HepG2 (cell line): Measurements from ENCODE around the gene ITSN2. TPM values are rescaled to one million over a fixed set of nuclear protein-coding genes. Genes with fewer than 3 reads are reported as not detected.

Experiments
- DPF2 ChIP-seq: sonication (generic); formaldehyde crosslinking; IDR thresholded peaks from 2 replicates; pipeline ENCODE4 v1.4.0; 2020; ENCODE audit warnings: mild to moderate bottlenecking, low read depth, missing genetic modification reagents, borderline replicate concordance
- FOXC1 ChIP-seq: sonication (generic); formaldehyde crosslinking; IDR thresholded peaks from 2 replicates; pipeline ENCODE4 v1.8.0; 2022; ENCODE audit warnings: mild to moderate bottlenecking, missing genetic modification reagents, borderline replicate concordance
- MAZ ChIP-seq, 2 experiments: sonication (generic) in 1 of 2; formaldehyde crosslinking in 1 of 2; IDR thresholded peaks; 2 replicates each; pipeline versions ENCODE4 v1.5.0 to v1.6.1; 2012 to 2020; ENCODE audit warnings: low read depth in 2 of 2, mild to moderate bottlenecking in 2 of 2, borderline replicate concordance in 1 of 2, improper control_type of control experiment in 1 of 2, low read length in 1 of 2, missing genetic modification reagents in 1 of 2, moderate library complexity in 1 of 2
- NCOA1 ChIP-seq: sonication (generic); formaldehyde crosslinking; IDR thresholded peaks from 2 replicates; pipeline ENCODE4 v1.9.0; 2021; ENCODE audit warnings: missing genetic modification reagents
- NFRKB ChIP-seq: fragments of 450-650 bp; IDR thresholded peaks from 2 replicates; pipeline ENCODE4 v1.6.1; 2017
- PHF20 ChIP-seq: sonication (generic); formaldehyde crosslinking; IDR thresholded peaks from 2 replicates; pipeline ENCODE4 v1.5.0; 2020; ENCODE audit warnings: mild to moderate bottlenecking, missing genetic modification reagents
- RFX5 ChIP-seq: IDR thresholded peaks from 2 replicates; pipeline ENCODE4 v1.6.1; 2011; ENCODE audit warnings: low read depth, low read length, improper control_type of control experiment
- SETDB1 ChIP-seq: sonication (generic); formaldehyde crosslinking; IDR thresholded peaks from 2 replicates; pipeline ENCODE4 v1.5.1; 2020; ENCODE audit warnings: missing genetic modification reagents, mild to moderate bottlenecking, borderline replicate concordance
- ZFP36 ChIP-seq: fragments of 150-350 bp; IDR thresholded peaks from 2 replicates; pipeline ENCODE4 v1.6.1; 2018; ENCODE audit warnings: borderline replicate concordance, low read length, low read depth; ENCODE audit not compliant: partially characterized antibody
- ZKSCAN8 ChIP-seq: IDR thresholded peaks from 2 replicates; pipeline ENCODE4 v1.6.1; 2016; ENCODE audit warnings: borderline replicate concordance, missing genetic modification reagents, missing compliant biosample characterization
- ZMYM2 ChIP-seq: sonication (generic); formaldehyde crosslinking; IDR thresholded peaks from 2 replicates; pipeline ENCODE4 v1.8.0; 2022; ENCODE audit warnings: mild to moderate bottlenecking, missing genetic modification reagents
- ZNF34 ChIP-seq: sonication (generic); formaldehyde crosslinking; IDR thresholded peaks from 2 replicates; pipeline ENCODE4 v1.4.0; 2020; ENCODE audit warnings: mild to moderate bottlenecking, missing genetic modification reagents, borderline replicate concordance
- ZNF446 ChIP-seq: sonication (generic); formaldehyde crosslinking; IDR thresholded peaks from 2 replicates; pipeline ENCODE4 v1.5.0; 2020; ENCODE audit warnings: mild to moderate bottlenecking, missing genetic modification reagents
- ZNF546 ChIP-seq: sonication (generic); formaldehyde crosslinking; conservative IDR thresholded peaks from 2 replicates; pipeline ENCODE4 v1.8.1; 2023; ENCODE audit warnings: mild to moderate bottlenecking, missing genetic modification reagents
- ZNF792 ChIP-seq: IDR thresholded peaks from 2 replicates; pipeline ENCODE4 v1.6.1; 2016
- ZSCAN31 ChIP-seq: sonication (generic); formaldehyde crosslinking; IDR thresholded peaks from 2 replicates; pipeline ENCODE4 v1.5.0; 2020; ENCODE audit warnings: low read depth, mild to moderate bottlenecking, missing genetic modification reagents
- polyA plus RNA-seq, 8 experiments: library from polyadenylated mRNA; depleted of rRNA in 3 of 8; stranded (reverse) in 7 of 8; unstranded in 1 of 8; fragments of >200 nt; fragmentation: Illumina TruSeq in 4 of 8; extraction: Trizol in 4 of 8; gene quantifications; 2 replicates each; pipeline versions ENCODE4 v1.2.1 to v1.2.3, GENCODE V29; 2011 to 2016; ENCODE audit warnings: low read depth in 4 of 8, missing spikeins in 1 of 8, mixed read lengths in 1 of 8; ENCODE audit not compliant: insufficient read depth in 1 of 8
- total RNA-seq, 5 experiments: library from RNA; depleted of rRNA; stranded (reverse); fragments of >200 nt; fragmentation: Illumina TruSeq; extraction: Trizol; gene quantifications; 2 replicates each; pipeline ENCODE4 v1.2.3, GENCODE V29; 2016; ENCODE audit warnings: low read depth in 1 of 5
- TF ChIP-seq, protein P1 (sequence below): IDR thresholded peaks from 2 replicates; pipeline ENCODE4 v1.6.1; 2016; ENCODE audit warnings: low read depth, missing genetic modification reagents, missing compliant biosample characterization
- TF ChIP-seq, protein P2 (sequence below): sonication (generic); formaldehyde crosslinking; IDR thresholded peaks from 2 replicates; pipeline ENCODE4 v1.4.0; 2020; ENCODE audit warnings: missing genetic modification reagents
- TF ChIP-seq, protein P3 (sequence below), 2 experiments: fragments of 450-650 bp in 1 of 2; sonication (generic) in 1 of 2; formaldehyde crosslinking; IDR thresholded peaks; 2 replicates each; pipeline versions ENCODE4 v1.5.0 to v1.8.0; 2020 to 2022; ENCODE audit warnings: mild to moderate bottlenecking in 1 of 2, missing genetic modification reagents in 1 of 2

ITSN2 gene
- total and polyA plus RNA-seq, 2 of the 13 experiments (the other 11 are each of a cell fraction or from before 2014, with no cell fraction given), result 26.0 to 26.6 TPM

DNA sequence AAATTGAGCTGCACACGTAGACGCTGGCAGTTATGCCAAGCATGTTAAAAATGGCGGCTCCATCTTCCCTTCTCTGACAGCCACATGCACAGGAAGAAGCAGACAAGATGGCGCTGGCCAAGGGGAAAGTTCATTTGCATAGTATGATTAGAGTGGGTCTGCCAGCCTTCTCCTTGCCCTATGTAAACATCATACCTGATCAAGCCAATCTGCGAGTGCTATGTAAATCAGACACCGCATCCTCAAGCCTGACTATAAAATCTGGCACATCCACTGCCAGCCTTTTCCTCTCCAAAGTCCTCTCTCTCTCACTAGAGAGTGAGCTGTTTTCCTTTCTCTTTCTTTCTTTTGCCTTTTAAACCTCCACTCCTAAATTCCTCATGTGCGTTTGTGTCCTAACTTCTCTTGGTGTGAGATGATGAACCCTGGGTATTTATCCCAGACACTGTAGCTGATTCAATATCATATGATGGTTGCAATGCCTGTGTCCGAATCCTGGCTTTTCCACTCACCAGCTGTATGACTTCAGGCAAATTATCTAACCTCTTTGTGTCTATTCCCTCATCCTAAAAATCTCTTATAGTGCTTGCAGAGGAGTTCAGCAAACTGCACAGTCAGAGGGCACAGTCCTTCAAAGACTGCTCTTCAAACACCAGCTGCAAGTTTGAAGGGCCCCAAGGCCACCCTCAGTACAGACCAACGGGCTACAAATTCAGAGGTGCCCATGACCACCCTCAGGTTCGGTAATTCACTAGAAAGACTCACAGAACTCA, 39.3 kb upstream of the ITSN2 start (continued):
- TF ChIP-seq ZMYM2 (no peak), ZSCAN31 (CRISPR knock-in tag) (0 out of 2 replicates have a peak, but pooled peaks have one; percentile 33), NFRKB (peak; percentile 70; the same call in 1 of the 2 replicates), MAZ (IDR thresholded peaks at IDR 0.05; ENCODE audit: borderline replicate concordance, low read depth, low read length) (no peak), MAZ (CRISPR knock-in tag; IDR thresholded peaks at IDR 0.05; ENCODE audit: low read depth) (no peak), NCOA1 (CRISPR knock-in tag) (no peak), ZFP36 (no peak), PHF20 (no peak), ZNF446 (no peak), ZNF546 (CRISPR knock-in tag) (no peak), DPF2 (CRISPR knock-in tag) (no peak), RFX5 (no peak), ZNF34 (CRISPR knock-in tag) (no peak), ZNF792 (CRISPR knock-in tag) (0 out of 2 replicates have a peak, but pooled peaks have one; percentile 11), SETDB1 (CRISPR knock-in tag) (no peak), ZKSCAN8 (CRISPR knock-in tag) (no peak), FOXC1 (CRISPR knock-in tag) (no peak)
- TF ChIP-seq, protein P1, sequence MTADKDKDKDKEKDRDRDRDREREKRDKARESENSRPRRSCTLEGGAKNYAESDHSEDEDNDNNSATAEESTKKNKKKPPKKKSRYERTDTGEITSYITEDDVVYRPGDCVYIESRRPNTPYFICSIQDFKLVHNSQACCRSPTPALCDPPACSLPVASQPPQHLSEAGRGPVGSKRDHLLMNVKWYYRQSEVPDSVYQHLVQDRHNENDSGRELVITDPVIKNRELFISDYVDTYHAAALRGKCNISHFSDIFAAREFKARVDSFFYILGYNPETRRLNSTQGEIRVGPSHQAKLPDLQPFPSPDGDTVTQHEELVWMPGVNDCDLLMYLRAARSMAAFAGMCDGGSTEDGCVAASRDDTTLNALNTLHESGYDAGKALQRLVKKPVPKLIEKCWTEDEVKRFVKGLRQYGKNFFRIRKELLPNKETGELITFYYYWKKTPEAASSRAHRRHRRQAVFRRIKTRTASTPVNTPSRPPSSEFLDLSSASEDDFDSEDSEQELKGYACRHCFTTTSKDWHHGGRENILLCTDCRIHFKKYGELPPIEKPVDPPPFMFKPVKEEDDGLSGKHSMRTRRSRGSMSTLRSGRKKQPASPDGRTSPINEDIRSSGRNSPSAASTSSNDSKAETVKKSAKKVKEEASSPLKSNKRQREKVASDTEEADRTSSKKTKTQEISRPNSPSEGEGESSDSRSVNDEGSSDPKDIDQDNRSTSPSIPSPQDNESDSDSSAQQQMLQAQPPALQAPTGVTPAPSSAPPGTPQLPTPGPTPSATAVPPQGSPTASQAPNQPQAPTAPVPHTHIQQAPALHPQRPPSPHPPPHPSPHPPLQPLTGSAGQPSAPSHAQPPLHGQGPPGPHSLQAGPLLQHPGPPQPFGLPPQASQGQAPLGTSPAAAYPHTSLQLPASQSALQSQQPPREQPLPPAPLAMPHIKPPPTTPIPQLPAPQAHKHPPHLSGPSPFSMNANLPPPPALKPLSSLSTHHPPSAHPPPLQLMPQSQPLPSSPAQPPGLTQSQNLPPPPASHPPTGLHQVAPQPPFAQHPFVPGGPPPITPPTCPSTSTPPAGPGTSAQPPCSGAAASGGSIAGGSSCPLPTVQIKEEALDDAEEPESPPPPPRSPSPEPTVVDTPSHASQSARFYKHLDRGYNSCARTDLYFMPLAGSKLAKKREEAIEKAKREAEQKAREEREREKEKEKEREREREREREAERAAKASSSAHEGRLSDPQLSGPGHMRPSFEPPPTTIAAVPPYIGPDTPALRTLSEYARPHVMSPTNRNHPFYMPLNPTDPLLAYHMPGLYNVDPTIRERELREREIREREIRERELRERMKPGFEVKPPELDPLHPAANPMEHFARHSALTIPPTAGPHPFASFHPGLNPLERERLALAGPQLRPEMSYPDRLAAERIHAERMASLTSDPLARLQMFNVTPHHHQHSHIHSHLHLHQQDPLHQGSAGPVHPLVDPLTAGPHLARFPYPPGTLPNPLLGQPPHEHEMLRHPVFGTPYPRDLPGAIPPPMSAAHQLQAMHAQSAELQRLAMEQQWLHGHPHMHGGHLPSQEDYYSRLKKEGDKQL (CRISPR knock-in tag), result no peak
- TF ChIP-seq, protein P2, sequence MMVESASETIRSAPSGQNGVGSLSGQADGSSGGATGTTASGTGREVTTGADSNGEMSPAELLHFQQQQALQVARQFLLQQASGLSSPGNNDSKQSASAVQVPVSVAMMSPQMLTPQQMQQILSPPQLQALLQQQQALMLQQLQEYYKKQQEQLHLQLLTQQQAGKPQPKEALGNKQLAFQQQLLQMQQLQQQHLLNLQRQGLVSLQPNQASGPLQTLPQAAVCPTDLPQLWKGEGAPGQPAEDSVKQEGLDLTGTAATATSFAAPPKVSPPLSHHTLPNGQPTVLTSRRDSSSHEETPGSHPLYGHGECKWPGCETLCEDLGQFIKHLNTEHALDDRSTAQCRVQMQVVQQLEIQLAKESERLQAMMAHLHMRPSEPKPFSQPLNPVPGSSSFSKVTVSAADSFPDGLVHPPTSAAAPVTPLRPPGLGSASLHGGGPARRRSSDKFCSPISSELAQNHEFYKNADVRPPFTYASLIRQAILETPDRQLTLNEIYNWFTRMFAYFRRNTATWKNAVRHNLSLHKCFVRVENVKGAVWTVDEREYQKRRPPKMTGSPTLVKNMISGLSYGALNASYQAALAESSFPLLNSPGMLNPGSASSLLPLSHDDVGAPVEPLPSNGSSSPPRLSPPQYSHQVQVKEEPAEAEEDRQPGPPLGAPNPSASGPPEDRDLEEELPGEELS (CRISPR knock-in tag), result no peak
- TF ChIP-seq, protein P3, sequence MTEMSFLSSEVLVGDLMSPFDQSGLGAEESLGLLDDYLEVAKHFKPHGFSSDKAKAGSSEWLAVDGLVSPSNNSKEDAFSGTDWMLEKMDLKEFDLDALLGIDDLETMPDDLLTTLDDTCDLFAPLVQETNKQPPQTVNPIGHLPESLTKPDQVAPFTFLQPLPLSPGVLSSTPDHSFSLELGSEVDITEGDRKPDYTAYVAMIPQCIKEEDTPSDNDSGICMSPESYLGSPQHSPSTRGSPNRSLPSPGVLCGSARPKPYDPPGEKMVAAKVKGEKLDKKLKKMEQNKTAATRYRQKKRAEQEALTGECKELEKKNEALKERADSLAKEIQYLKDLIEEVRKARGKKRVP (CRISPR knock-in tag; IDR thresholded peaks at IDR 0.05), result peak in 1 of 2 experiments; percentile 69; a peak in 2 of 4 replicates
